HCT116 (cell line): ENCODE measurements around the gene CMTM2. TPM values are rescaled to one million over a fixed set of nuclear protein-coding genes. Genes with fewer than 3 reads are reported as not detected.

ENCODE experiments used
- ATAC-seq: fragments of 200-7000 bp; cut with Tn5 transposase; 2 replicates; pipeline ENCODE4 v1.9.1; 2020; ENCODE audit warnings: mild to moderate bottlenecking, moderate library complexity
- BruUV-seq: library from RNA; stranded (reverse); fragments of 400-500 nt; replicated peaks from 2 replicates; lab custom pipeline; 2021; lab: Mats Ljungman, UMichigan
- CTCF ChIA-PET: fragments of 300-600 bp; sonication (Branson Sonifier 250); formaldehyde crosslinking; loops from one replicate; lab custom pipeline; 2021; ENCODE audit warnings: antibody characterized with exemption; lab: Charles Lee
- POLR2A ChIA-PET: fragments of 300-600, 350-600 bp; sonication (Branson Sonifier 250); formaldehyde crosslinking; loops from one replicate; lab custom pipeline; 2021; ENCODE audit warnings: antibody characterized with exemption; lab: Charles Lee
- RAD21 ChIA-PET, 2 experiments: fragments of 300-600 bp; sonication (Branson Sonifier 250); formaldehyde crosslinking; loops; one replicate each; lab custom pipeline; 2023; ENCODE audit warnings: low total read pairs in 2 of 2; ENCODE audit not compliant: uncharacterized antibody in 2 of 2, unreplicated experiment in 2 of 2, low non-redundant PET in 1 of 2; lab: Charles Lee
- DNase-seq: peaks from one replicate; pipeline ENCODE4 v3.0.0-alpha.2; 2010; ENCODE audit warnings: low read depth, low spot score
- H2AFZ ChIP-seq: fragments of 200-600 bp; shearing (Covaris generic), sonication (generic); 2 replicates; pipeline ENCODE4 v1.6.1; 2017; ENCODE audit warnings: low read depth, mixed run types, mixed read lengths, antibody characterized with exemption, low read length; ENCODE audit not compliant: poor library complexity, severe bottlenecking
- H3K27ac ChIP-seq: 2 replicates; pipeline ENCODE4 v1.5.1; 2012; ENCODE audit warnings: low read depth, low read length
- H3K27me3 ChIP-seq: fragments of 200-600 bp; sonication (generic); 2 replicates; pipeline ENCODE4 v1.6.1; 2016; ENCODE audit warnings: mixed run types, low read length, mixed read lengths; ENCODE audit not compliant: insufficient read depth
- H3K36me3 ChIP-seq, 2 experiments: fragments of 200-500 bp in 1 of 2; fragments of 200-600 bp in 1 of 2; sonication (Bioruptor generic) in 1 of 2; sonication (generic) in 1 of 2; 2 replicates each; pipeline versions ENCODE4 v1.5.1 to v1.6.1; 2014 to 2016; ENCODE audit warnings: low read length in 2 of 2, inconsistent platforms in 1 of 2, mixed read lengths in 1 of 2, mixed run types in 1 of 2; ENCODE audit not compliant: insufficient read depth in 2 of 2, control insufficient read depth in 1 of 2
- H3K4me1 ChIP-seq, 2 experiments: fragments of 200-600 bp in 1 of 2; sonication (generic) in 1 of 2; 2 replicates each; pipeline versions ENCODE4 v1.5.1 to v1.6.1; 2012 to 2017; ENCODE audit warnings: low read length in 2 of 2, inconsistent platforms in 1 of 2, mild to moderate bottlenecking in 1 of 2, mixed read lengths in 1 of 2, mixed run types in 1 of 2, moderate library complexity in 1 of 2; ENCODE audit not compliant: insufficient read depth in 2 of 2, control insufficient read depth in 1 of 2
- H3K4me2 ChIP-seq: fragments of 200-600 bp; sonication (generic); 2 replicates; pipeline ENCODE4 v1.6.1; 2017; ENCODE audit warnings: mixed run types, low read length, mixed read lengths
- H3K4me3 ChIP-seq, 2 experiments: fragments of 200-600 bp in 1 of 2; sonication (generic) in 1 of 2; replicated peaks in 1 of 2; 2 replicates each; pipeline ENCODE4 v1.5.1; 2011 to 2016; ENCODE audit warnings: low read length in 2 of 2, control low read depth in 1 of 2, low read depth in 1 of 2, mild to moderate bottlenecking in 1 of 2, mixed read lengths in 1 of 2, mixed run types in 1 of 2
- H3K79me2 ChIP-seq: fragments of 200-600 bp; sonication (generic); 2 replicates; pipeline ENCODE4 v1.6.1; 2017; ENCODE audit warnings: mild to moderate bottlenecking, mixed run types, low read length, moderate library complexity, mixed read lengths; ENCODE audit not compliant: insufficient read depth
- H3K9ac ChIP-seq: fragments of 200-600 bp; sonication (generic); 2 replicates; pipeline ENCODE4 v1.6.1; 2016; ENCODE audit warnings: low read length, mixed read lengths
- H3K9me2 ChIP-seq: fragments of 200-600 bp; sonication (generic), shearing (Covaris generic); 2 replicates; pipeline ENCODE4 v1.6.1; 2017; ENCODE audit warnings: mixed run types, mild to moderate bottlenecking, moderate library complexity; ENCODE audit not compliant: insufficient read depth
- H3K9me3 ChIP-seq, 2 experiments: fragments of 200-500 bp in 1 of 2; fragments of 200-600 bp in 1 of 2; sonication (Bioruptor generic) in 1 of 2; sonication (generic) in 1 of 2; 2 replicates each; pipeline ENCODE4 v1.6.1; 2014 to 2017; ENCODE audit warnings: low read length in 2 of 2, mixed read lengths in 2 of 2, inconsistent platforms in 1 of 2, low read depth in 1 of 2, mild to moderate bottlenecking in 1 of 2, mixed run types in 1 of 2, moderate library complexity in 1 of 2; ENCODE audit not compliant: control insufficient read depth in 1 of 2, insufficient read depth in 1 of 2
- H4K20me1 ChIP-seq: fragments of 200-600 bp; sonication (generic), shearing (Covaris generic); 2 replicates; pipeline ENCODE4 v1.6.1; 2017; ENCODE audit warnings: mixed run types, mild to moderate bottlenecking, moderate library complexity; ENCODE audit not compliant: insufficient read depth
- CBX3 ChIP-seq: IDR thresholded peaks from 2 replicates; pipeline ENCODE4 v1.6.1; 2012; ENCODE audit warnings: low read depth
- ELF1 ChIP-seq: IDR thresholded peaks from 2 replicates; pipeline ENCODE4 v1.6.1; 2012; ENCODE audit warnings: low read depth, borderline replicate concordance
- EZH2 ChIP-seq: fragments of 200-600 bp; sonication (generic); IDR thresholded peaks from 2 replicates; pipeline ENCODE4 v1.6.1; 2017; ENCODE audit warnings: antibody characterized with exemption, mixed run types
- EZH2phosphoT487 ChIP-seq: fragments of 200-600 bp; IDR thresholded peaks from 2 replicates; pipeline ENCODE4 v1.6.1; 2018; ENCODE audit warnings: antibody characterized with exemption, borderline replicate concordance
- FOSL1 ChIP-seq: IDR thresholded peaks from 2 replicates; pipeline ENCODE4 v1.6.1; 2012; ENCODE audit warnings: low read depth
- POLR2AphosphoS5 ChIP-seq: IDR thresholded peaks from 2 replicates; pipeline ENCODE4 v1.6.1; 2011; ENCODE audit warnings: mild to moderate bottlenecking, low read depth, low read length, moderate library complexity
- RAD21 ChIP-seq: IDR thresholded peaks from 2 replicates; pipeline ENCODE4 v1.6.1; 2012; ENCODE audit warnings: low read depth, mild to moderate bottlenecking
- SIN3A ChIP-seq: IDR thresholded peaks from 2 replicates; pipeline ENCODE4 v1.6.1; 2012; ENCODE audit warnings: low read depth
- SP1 ChIP-seq: IDR thresholded peaks from 2 replicates; pipeline ENCODE4 v1.6.1; 2012; ENCODE audit warnings: low read depth
- SRF ChIP-seq: IDR thresholded peaks from 2 replicates; pipeline ENCODE4 v1.6.1; 2012; ENCODE audit warnings: low read depth
- TCF7L2 ChIP-seq: IDR thresholded peaks from 2 replicates; pipeline ENCODE4 v1.7.0; 2011; ENCODE audit warnings: borderline replicate concordance, inconsistent platforms; ENCODE audit not compliant: insufficient read depth, insufficient read length; ENCODE audit errors: extremely low read depth
- YY1 ChIP-seq: IDR thresholded peaks from 2 replicates; pipeline ENCODE4 v1.6.1; 2011; ENCODE audit warnings: low read length, low read depth, moderate library complexity, mild to moderate bottlenecking; ENCODE audit not compliant: insufficient replicate concordance; ENCODE audit errors: extremely low read depth
- ZBTB33 ChIP-seq: IDR thresholded peaks from 2 replicates; pipeline ENCODE4 v1.6.1; 2011; ENCODE audit warnings: mild to moderate bottlenecking, low read length, moderate library complexity; ENCODE audit not compliant: insufficient replicate concordance; ENCODE audit errors: extremely low read depth
- ZFX ChIP-seq: fragments of 450-650 bp; IDR thresholded peaks from 2 replicates; pipeline ENCODE4 v1.6.1; 2017
- ZNF274 ChIP-seq: fragments of 200-500 bp; sonication (Bioruptor generic); IDR thresholded peaks from 2 replicates; pipeline ENCODE4 v1.6.1; 2014; ENCODE audit warnings: mild to moderate bottlenecking, low read depth, low read length, inconsistent platforms
- intact Hi-C: fragments of 100-400 bp; cut with micrococcal nuclease; formaldehyde crosslinking; loops from 2 replicates; pipeline ENCODE4 v1.10.0; 2022
- total RNA-seq: library from RNA; stranded (reverse); gene quantifications from one replicate; pipeline ENCODE4 v1.2.1, GENCODE V29; 2021; ENCODE audit not compliant: unreplicated experiment
- TF ChIP-seq, protein P1 (sequence below): IDR thresholded peaks from 2 replicates; pipeline ENCODE4 v1.6.1; 2012; ENCODE audit warnings: low read depth
- TF ChIP-seq, protein P2 (sequence below), 3 experiments: fragments of 200-600 bp in 1 of 3; sonication (generic) in 1 of 3; IDR thresholded peaks in 2 of 3; conservative IDR thresholded peaks in 1 of 3; 2 replicates each; pipeline ENCODE4 v1.5.1; 2012 to 2017; ENCODE audit warnings: low read depth in 2 of 3, low read length in 2 of 3, antibody characterized with exemption in 1 of 3, borderline replicate concordance in 1 of 3, control low read depth in 1 of 3, mild to moderate bottlenecking in 1 of 3, mixed read lengths in 1 of 3, mixed run types in 1 of 3, moderate library complexity in 1 of 3; ENCODE audit not compliant: insufficient read depth in 1 of 3

CMTM2 gene
- total RNA-seq, 1 experiment from 2014 or later: 0.42 TPM

DNA sequence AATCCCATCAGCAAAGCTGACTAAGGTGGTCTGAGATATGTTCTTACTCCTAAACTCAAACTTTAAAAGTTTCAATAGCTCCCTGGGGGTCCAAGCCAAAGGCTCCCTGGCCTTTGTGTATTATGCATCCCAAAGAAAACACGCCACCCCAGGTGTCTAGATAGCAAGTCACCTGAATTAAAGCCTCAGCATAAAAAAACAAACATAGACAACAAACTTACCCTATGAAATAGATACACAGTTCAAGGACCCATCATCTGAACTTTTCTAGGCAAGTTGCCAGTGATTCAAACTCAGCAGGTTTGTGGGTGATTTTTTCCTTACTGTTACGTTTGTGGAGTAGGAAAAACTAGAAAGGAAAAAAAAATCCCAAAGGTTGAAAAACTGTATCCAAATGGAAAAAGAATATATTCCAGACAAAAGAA lies 37.8 kb downstream of the CMTM2 start:
- no TSS peak for BruUV-seq
- Histone ChIP-seq H3K36me3 (peaks cover 6 to 23% of the 10 kb centered on the region in 2 experiments; a peak in 2 of 4 replicates), H4K20me1 (no peaks in the 10 kb centered on the region), H3K27me3 (no peaks in the 10 kb centered on the region), H3K79me2 (no peaks in the 10 kb centered on the region)
- CTCF ChIA-PET: interaction anchor here (4.3 kb wide), 1 partner anchor 8 kb away, joined by 41 read pairs; no protein-coding TSS in a partner anchor
- ATAC-seq: no peak
- no peak for TF ChIP-seq RAD21
- TF ChIP-seq SP1: no peak
- TF ChIP-seq FOSL1: no peak
- TF ChIP-seq ZFX: no peak
- no peak for TF ChIP-seq ELF1
- TF ChIP-seq ZBTB33: no peak
- no peak for TF ChIP-seq SRF
- TF ChIP-seq POLR2AphosphoS5: no peak
- no peak for TF ChIP-seq YY1
- TF ChIP-seq, protein P1, sequence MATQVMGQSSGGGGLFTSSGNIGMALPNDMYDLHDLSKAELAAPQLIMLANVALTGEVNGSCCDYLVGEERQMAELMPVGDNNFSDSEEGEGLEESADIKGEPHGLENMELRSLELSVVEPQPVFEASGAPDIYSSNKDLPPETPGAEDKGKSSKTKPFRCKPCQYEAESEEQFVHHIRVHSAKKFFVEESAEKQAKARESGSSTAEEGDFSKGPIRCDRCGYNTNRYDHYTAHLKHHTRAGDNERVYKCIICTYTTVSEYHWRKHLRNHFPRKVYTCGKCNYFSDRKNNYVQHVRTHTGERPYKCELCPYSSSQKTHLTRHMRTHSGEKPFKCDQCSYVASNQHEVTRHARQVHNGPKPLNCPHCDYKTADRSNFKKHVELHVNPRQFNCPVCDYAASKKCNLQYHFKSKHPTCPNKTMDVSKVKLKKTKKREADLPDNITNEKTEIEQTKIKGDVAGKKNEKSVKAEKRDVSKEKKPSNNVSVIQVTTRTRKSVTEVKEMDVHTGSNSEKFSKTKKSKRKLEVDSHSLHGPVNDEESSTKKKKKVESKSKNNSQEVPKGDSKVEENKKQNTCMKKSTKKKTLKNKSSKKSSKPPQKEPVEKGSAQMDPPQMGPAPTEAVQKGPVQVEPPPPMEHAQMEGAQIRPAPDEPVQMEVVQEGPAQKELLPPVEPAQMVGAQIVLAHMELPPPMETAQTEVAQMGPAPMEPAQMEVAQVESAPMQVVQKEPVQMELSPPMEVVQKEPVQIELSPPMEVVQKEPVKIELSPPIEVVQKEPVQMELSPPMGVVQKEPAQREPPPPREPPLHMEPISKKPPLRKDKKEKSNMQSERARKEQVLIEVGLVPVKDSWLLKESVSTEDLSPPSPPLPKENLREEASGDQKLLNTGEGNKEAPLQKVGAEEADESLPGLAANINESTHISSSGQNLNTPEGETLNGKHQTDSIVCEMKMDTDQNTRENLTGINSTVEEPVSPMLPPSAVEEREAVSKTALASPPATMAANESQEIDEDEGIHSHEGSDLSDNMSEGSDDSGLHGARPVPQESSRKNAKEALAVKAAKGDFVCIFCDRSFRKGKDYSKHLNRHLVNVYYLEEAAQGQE: no peak
- TF ChIP-seq TCF7L2: no peak
- no peak for TF ChIP-seq CBX3
- no peak for TF ChIP-seq SIN3A
- no peak for TF ChIP-seq ZNF274
- TF ChIP-seq EZH2: no peak
- TF ChIP-seq, protein P2, sequence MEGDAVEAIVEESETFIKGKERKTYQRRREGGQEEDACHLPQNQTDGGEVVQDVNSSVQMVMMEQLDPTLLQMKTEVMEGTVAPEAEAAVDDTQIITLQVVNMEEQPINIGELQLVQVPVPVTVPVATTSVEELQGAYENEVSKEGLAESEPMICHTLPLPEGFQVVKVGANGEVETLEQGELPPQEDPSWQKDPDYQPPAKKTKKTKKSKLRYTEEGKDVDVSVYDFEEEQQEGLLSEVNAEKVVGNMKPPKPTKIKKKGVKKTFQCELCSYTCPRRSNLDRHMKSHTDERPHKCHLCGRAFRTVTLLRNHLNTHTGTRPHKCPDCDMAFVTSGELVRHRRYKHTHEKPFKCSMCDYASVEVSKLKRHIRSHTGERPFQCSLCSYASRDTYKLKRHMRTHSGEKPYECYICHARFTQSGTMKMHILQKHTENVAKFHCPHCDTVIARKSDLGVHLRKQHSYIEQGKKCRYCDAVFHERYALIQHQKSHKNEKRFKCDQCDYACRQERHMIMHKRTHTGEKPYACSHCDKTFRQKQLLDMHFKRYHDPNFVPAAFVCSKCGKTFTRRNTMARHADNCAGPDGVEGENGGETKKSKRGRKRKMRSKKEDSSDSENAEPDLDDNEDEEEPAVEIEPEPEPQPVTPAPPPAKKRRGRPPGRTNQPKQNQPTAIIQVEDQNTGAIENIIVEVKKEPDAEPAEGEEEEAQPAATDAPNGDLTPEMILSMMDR (IDR thresholded peaks at IDR 0.05 in 2 of 3, conservative IDR thresholded peaks at IDR 0.05 in 1 of 3; ENCODE audit: borderline replicate concordance in 1 of 3, insufficient read depth in 1 of 3, low read depth in 2 of 3, low read length in 2 of 3): no peak
- no peak for TF ChIP-seq EZH2phosphoT487
- TF ChIP-seq, all 23 proteins: peak for 0
- ChIA-PET POLR2A (no interaction called here), RAD21 (no interaction called here)
- no peaks in the 10 kb centered on the region for H3K9me2 ChIP-seq
- H3K9ac ChIP-seq: no peak overlapping the region
- H3K4me2 ChIP-seq: no peak overlapping the region
- H3K4me3 ChIP-seq: no peak overlapping the region
- no peaks in the 10 kb centered on the region for H3K9me3 ChIP-seq
- no peak overlapping the region for H3K27ac ChIP-seq
- H2AFZ ChIP-seq: no peak overlapping the region
- intact Hi-C loops: no loop called here
- peaks cover 25 to 33% of the 10 kb centered on the region in 2 experiments for H3K4me1 ChIP-seq
- DNase-seq: no peak
